ENCODE data around the gene SAMD14. TPM values are rescaled to one million over a fixed set of nuclear protein-coding genes. Genes with fewer than 3 reads are reported as not detected.
"Not testable (repeated sequence)": the region's sequence is repeated elsewhere in the genome, so short reads cannot be mapped to it uniquely, and the experiment has no call there.

Gene SAMD14
- total and polyA plus RNA-seq, 12 donors = 1.5 to 3.8 (median 2.0) TPM

GRCh38 chr17:50064253-50065001 is 65.5 kb downstream of the SAMD14 start:
- Histone ChIP-seq H3K9me3 (no peaks in the 10 kb centered on the region), H3K36me3 (peaks cover 0 to 24% (median 5%) of the 10 kb centered on the region in 9 donors), H3K4me3 (no peak overlapping the region), H3K4me1 (peaks cover 46 to 84% (median 72%) of the 10 kb centered on the region in 9 donors), H3K27ac (peak overlapping the region; percentile 35 to 97 (median 90)), H3K27me3 (no peaks in the 10 kb centered on the region)
- DNase-seq (peak in 1 of 2 donors; percentile 51), ATAC-seq (peak in 7 of 8 donors; percentile 1 to 41 (median 10))
- TF ChIP-seq CTCF (IDR thresholded peaks at IDR 0.05) = no peak
- intact Hi-C loops (cut with DNase I) = no loop called here
- WGBS, 2 donors = 51 to 53% methylated on average over 20 of the region's 20 CpGs

- Histone ChIP-seq H3K4me1 (peaks cover 52 to 91% (median 79%) of the 10 kb centered on the region in 9 donors), H3K27ac (peak overlapping the region in 9 of 10 donors; percentile 82 to 97 (median 91)), H3K27me3 (no peaks in the 10 kb centered on the region), H3K36me3 (peaks cover 0 to 17% (median 0%) of the 10 kb centered on the region in 9 donors), H3K9me3 (no peaks in the 10 kb centered on the region), H3K4me3 (no peak overlapping the region)
- intact Hi-C loops (cut with DNase I) = no loop called here
- ATAC-seq (no peak), DNase-seq (no peak)
- WGBS, 2 donors = 92 to 94% methylated on average over 8 of the region's 8 CpGs
- no peak for TF ChIP-seq CTCF (IDR thresholded peaks at IDR 0.05)
Observed at GRCh38 chr17:50063561-50064252, 66.3 kb downstream of the SAMD14 start.

- WGBS, 2 donors = 57 to 59% methylated on average over 10 of the region's 10 CpGs
- H3K4me3 ChIP-seq = peak overlapping the region in 8 of 10 donors; percentile 11 to 37 (median 22)
- peak; percentile 83 to 85 for DNase-seq
- peaks cover 57 to 100% (median 87%) of the 10 kb centered on the region in 9 donors for H3K4me1 ChIP-seq
- H3K36me3 ChIP-seq = peaks cover 0 to 6% (median 0%) of the 10 kb centered on the region in 9 donors
- intact Hi-C loops (cut with DNase I) = no loop called here
- ATAC-seq = peak; percentile 63 to 85 (median 76)
- no peaks in the 10 kb centered on the region for H3K27me3 ChIP-seq
- H3K27ac ChIP-seq = peak overlapping the region; percentile 72 to 97 (median 90)
- H3K9me3 ChIP-seq = no peaks in the 10 kb centered on the region
- no peak for TF ChIP-seq CTCF (IDR thresholded peaks at IDR 0.05)
Observed at GRCh38 chr17:50062293-50063243, 67.4 kb downstream of the SAMD14 start.

- peaks cover 57 to 100% (median 89%) of the 10 kb centered on the region in 9 donors for H3K4me1 ChIP-seq
- ATAC-seq = not testable (repeated sequence)
- 71 to 77% methylated on average over 10 of the region's 10 CpGs for WGBS, 2 donors
Observed at GRCh38 chr17:50061713-50062045, 68.3 kb downstream of the SAMD14 start.

More at GRCh38 chr17:50061713-50062045, 68.3 kb downstream of the SAMD14 start:
- H3K27me3 ChIP-seq; intact Hi-C loops (cut with DNase I); H3K9me3 ChIP-seq; H3K36me3 ChIP-seq; DNase-seq: not testable (repeated sequence)
- Histone ChIP-seq H3K27ac (peak overlapping the region; percentile 72 to 97 (median 90)), H3K4me3 (peak overlapping the region in 8 of 10 donors; percentile 3 to 37 (median 22))
